Measurements from ENCODE around the gene PRKD2.

GRCh38 chr19:46761418-46761831 lies 44.5 kb upstream of the PRKD2 start:
- TF ChIP-seq, protein P1, sequence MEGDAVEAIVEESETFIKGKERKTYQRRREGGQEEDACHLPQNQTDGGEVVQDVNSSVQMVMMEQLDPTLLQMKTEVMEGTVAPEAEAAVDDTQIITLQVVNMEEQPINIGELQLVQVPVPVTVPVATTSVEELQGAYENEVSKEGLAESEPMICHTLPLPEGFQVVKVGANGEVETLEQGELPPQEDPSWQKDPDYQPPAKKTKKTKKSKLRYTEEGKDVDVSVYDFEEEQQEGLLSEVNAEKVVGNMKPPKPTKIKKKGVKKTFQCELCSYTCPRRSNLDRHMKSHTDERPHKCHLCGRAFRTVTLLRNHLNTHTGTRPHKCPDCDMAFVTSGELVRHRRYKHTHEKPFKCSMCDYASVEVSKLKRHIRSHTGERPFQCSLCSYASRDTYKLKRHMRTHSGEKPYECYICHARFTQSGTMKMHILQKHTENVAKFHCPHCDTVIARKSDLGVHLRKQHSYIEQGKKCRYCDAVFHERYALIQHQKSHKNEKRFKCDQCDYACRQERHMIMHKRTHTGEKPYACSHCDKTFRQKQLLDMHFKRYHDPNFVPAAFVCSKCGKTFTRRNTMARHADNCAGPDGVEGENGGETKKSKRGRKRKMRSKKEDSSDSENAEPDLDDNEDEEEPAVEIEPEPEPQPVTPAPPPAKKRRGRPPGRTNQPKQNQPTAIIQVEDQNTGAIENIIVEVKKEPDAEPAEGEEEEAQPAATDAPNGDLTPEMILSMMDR (conservative IDR thresholded peaks at IDR 0.05), result no peak
- TF ChIP-seq EZH2 (IDR thresholded peaks at IDR 0.05; ENCODE audit: low read depth), result no peak
